ENCODE results near the gene ELK3.

Gene ELK3

DNA sequence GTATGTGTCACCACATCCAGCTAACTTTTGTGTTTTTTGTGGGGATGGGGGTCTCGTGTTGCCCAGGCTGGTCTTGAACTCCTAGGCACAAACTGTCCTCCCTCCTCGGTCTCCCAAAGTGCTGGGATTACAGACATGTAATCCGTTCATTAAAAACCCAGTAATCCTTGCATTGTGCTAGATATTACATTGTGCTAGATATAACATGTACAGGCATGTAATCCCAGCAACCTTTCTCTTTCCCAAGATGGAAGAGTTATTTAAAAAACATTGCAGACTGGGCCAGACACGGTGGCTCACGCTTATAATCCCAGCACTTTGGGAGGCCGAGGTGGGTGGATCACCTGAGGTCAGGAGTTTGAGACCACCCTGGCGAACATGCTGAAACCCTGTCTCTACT, 19.7 kb downstream of the ELK3 start:
- peaks cover 38% of the 10 kb centered on the region for H3K4me1 ChIP-seq (ENCODE audit: insufficient read depth, low read length)
- 81% methylated on average over 6 of the region's 7 CpGs for WGBS
- H3K9me3 ChIP-seq (ENCODE audit: insufficient read depth, low read depth, low read length): no peaks in the 10 kb centered on the region
- no peaks in the 10 kb centered on the region for H3K36me3 ChIP-seq (ENCODE audit: insufficient read depth, low read length)
- no peak overlapping the region for H3K27ac ChIP-seq (ENCODE audit: low read depth, low read length)
- no peak overlapping the region for H3K4me3 ChIP-seq (ENCODE audit: low read length)
- H3K9ac ChIP-seq (ENCODE audit: low read depth, low read length): no peak overlapping the region
- no peaks in the 10 kb centered on the region for H3K27me3 ChIP-seq (ENCODE audit: insufficient read depth, low read length)

DNA sequence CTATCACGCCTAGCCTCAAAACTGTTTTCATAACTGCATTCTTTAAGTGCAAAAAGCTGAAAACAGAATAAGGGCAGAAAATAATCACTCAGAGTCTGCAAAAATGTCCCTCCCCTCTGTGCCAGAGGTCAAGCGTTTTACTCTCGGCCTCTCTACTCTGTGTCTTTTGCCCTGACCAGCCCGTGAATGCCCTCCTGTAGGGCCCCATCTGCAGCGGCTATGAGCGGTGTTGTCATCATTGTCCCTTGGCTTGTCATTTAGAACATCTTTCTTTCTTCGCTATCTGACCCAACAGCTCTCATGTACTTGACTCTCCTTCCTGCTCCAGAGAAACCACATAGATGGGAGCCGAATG, 21.7 kb downstream of the ELK3 start:
- 94% methylated on average over 8 of the region's 8 CpGs for WGBS
- no peaks in the 10 kb centered on the region for H3K27me3 ChIP-seq (ENCODE audit: insufficient read depth, low read length)
- no peaks in the 10 kb centered on the region for H3K9me3 ChIP-seq (ENCODE audit: insufficient read depth, low read depth, low read length)
- no peak overlapping the region for H3K9ac ChIP-seq (ENCODE audit: low read depth, low read length)
- H3K4me1 ChIP-seq (ENCODE audit: insufficient read depth, low read length): peaks cover 40% of the 10 kb centered on the region
- H3K36me3 ChIP-seq (ENCODE audit: insufficient read depth, low read length): no peaks in the 10 kb centered on the region
- no peak overlapping the region for H3K27ac ChIP-seq (ENCODE audit: low read depth, low read length)
- no peak overlapping the region for H3K4me3 ChIP-seq (ENCODE audit: low read length)

DNA sequence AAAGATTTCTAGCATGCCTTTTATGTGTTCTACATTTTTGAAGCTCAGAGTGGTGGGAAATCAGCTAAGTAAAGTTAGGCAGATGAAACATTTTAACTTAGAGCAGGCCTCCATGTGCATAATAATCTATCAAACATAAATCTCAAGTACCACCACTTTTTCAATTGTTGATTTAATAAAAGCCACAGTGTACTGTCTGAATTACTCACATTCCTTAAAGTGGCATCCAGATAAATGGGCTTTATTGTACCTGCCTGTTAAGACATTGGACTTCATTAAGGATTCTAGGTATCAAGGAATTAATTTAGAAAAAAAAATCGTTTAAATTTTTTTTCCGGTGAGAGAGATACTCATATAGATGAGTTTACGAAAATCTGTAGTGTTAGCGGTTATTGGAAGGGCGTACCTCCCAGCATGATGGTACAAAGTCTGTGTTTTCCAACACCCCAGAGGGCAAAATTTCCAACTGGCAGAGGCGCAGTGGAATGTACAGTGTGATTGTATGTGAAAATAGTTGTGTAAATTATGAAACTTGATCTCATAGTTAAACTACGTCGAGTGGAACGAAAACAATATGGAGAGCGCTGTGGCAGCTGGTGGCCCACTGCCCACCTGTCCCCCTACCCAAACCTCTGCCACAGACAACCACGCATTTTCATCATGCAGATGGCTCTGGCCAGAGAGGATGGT, 25.0 kb downstream of the ELK3 start:
- peak overlapping the region; percentile 44; the same call in 1 of the 2 replicates for H3K27ac ChIP-seq (ENCODE audit: low read depth, low read length)
- peaks cover 30% of the 10 kb centered on the region for H3K4me1 ChIP-seq (ENCODE audit: insufficient read depth, low read length)
- WGBS: 95% methylated on average over 11 of the region's 11 CpGs
- H3K27me3 ChIP-seq (ENCODE audit: insufficient read depth, low read length): no peaks in the 10 kb centered on the region
- H3K4me3 ChIP-seq (ENCODE audit: low read length): no peak overlapping the region
- H3K9ac ChIP-seq (ENCODE audit: low read depth, low read length): peak overlapping the region; percentile 46; the same call in 1 of the 2 replicates
- no peaks in the 10 kb centered on the region for H3K9me3 ChIP-seq (ENCODE audit: insufficient read depth, low read depth, low read length)
- peaks cover 8% of the 10 kb centered on the region; the same call in 1 of the 2 replicates for H3K36me3 ChIP-seq (ENCODE audit: insufficient read depth, low read length)

DNA sequence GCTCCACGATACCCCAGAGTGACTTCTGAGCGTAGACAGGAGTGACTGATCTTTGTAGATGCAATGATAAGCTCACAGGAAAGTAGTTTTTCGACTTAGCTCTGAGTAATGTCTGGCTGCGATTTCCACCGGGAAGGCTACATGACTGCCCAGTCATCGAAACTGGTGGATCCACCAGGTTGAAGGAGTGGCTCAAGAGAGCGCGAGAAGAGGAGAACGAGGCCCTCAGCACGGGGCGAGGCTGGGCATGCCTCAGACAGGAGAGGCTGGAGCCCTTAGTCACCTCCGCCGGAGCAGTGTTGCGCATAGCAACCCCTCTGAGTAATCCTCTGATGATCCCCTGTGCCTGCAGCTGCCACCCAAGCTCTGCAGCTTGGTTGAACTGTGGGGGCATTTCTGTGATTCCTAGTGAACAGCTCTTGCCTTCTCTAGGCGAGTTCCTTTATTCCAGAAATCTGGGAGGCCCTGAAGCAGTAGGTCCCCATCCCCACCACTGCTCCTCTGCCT, 25.6 kb downstream of the ELK3 start:
- no peak overlapping the region for H3K4me3 ChIP-seq (ENCODE audit: low read length)
- H3K27me3 ChIP-seq (ENCODE audit: insufficient read depth, low read length): no peaks in the 10 kb centered on the region
- peak overlapping the region; percentile 46; the same call in 1 of the 2 replicates for H3K9ac ChIP-seq (ENCODE audit: low read depth, low read length)
- H3K27ac ChIP-seq (ENCODE audit: low read depth, low read length): peak overlapping the region; percentile 44; the same call in 1 of the 2 replicates
- WGBS: 80% methylated on average over 15 of the region's 15 CpGs
- peaks cover 10% of the 10 kb centered on the region; the same call in 1 of the 2 replicates for H3K36me3 ChIP-seq (ENCODE audit: insufficient read depth, low read length)
- H3K4me1 ChIP-seq (ENCODE audit: insufficient read depth, low read length): peaks cover 30% of the 10 kb centered on the region
- H3K9me3 ChIP-seq (ENCODE audit: insufficient read depth, low read depth, low read length): no peaks in the 10 kb centered on the region

DNA sequence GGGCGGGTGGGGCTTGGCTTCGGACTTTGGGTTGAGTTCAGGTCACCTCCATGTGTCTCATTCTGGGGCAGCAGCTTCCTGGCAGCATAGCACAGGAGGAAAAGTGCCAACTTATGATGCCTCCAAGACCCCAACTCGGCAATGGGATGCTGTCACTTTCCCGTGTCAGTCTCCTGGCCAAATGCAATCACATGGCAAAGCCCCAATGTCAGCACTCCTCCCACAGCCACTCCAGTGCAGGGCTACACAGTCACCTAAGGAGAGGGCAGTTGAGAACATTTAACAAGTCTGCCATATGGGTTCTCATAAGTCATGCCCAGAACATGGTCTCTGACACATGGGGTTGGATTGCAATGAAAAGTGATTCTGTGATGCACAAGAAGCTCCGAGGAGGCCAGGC, 26.7 kb downstream of the ELK3 start:
- no peaks in the 10 kb centered on the region for H3K27me3 ChIP-seq (ENCODE audit: insufficient read depth, low read length)
- 86% methylated on average over 5 of the region's 5 CpGs for WGBS
- H3K4me3 ChIP-seq (ENCODE audit: low read length): no peak overlapping the region
- peaks cover 25% of the 10 kb centered on the region for H3K4me1 ChIP-seq (ENCODE audit: insufficient read depth, low read length)
- no peaks in the 10 kb centered on the region for H3K9me3 ChIP-seq (ENCODE audit: insufficient read depth, low read depth, low read length)
- no peak overlapping the region for H3K9ac ChIP-seq (ENCODE audit: low read depth, low read length)
- H3K27ac ChIP-seq (ENCODE audit: low read depth, low read length): no peak overlapping the region
- peaks cover 16% of the 10 kb centered on the region; the same call in 1 of the 2 replicates for H3K36me3 ChIP-seq (ENCODE audit: insufficient read depth, low read length)

DNA sequence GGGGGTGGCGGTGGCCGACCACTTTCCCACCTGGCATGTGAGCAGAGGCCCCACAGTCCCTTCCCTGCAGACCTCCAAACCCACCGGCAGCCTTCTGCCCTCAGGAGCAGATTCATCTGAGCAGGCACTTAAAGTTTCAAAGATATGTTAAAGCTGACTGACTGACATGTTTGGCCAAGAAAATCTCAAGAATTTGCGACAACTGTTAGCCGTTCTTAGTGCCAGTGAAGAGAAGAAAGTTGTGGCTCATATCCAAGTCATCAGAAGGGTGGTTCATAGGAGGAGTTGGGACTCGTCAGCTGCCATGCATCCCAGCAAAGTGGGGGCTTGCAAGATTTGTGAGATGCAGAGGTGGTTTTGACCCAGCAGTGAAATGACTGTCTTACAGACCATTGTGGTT, 27.2 kb downstream of the ELK3 start:
- Histone ChIP-seq H3K27ac (ENCODE audit: low read depth, low read length) (no peak overlapping the region), H3K4me1 (ENCODE audit: insufficient read depth, low read length) (peaks cover 20% of the 10 kb centered on the region), H3K4me3 (ENCODE audit: low read length) (no peak overlapping the region), H3K27me3 (ENCODE audit: insufficient read depth, low read length) (no peaks in the 10 kb centered on the region), H3K36me3 (ENCODE audit: insufficient read depth, low read length) (peaks cover 19% of the 10 kb centered on the region; the same call in 1 of the 2 replicates), H3K9ac (ENCODE audit: low read depth, low read length) (no peak overlapping the region), H3K9me3 (ENCODE audit: insufficient read depth, low read depth, low read length) (no peaks in the 10 kb centered on the region)
- WGBS: 87% methylated on average over 6 of the region's 6 CpGs

DNA sequence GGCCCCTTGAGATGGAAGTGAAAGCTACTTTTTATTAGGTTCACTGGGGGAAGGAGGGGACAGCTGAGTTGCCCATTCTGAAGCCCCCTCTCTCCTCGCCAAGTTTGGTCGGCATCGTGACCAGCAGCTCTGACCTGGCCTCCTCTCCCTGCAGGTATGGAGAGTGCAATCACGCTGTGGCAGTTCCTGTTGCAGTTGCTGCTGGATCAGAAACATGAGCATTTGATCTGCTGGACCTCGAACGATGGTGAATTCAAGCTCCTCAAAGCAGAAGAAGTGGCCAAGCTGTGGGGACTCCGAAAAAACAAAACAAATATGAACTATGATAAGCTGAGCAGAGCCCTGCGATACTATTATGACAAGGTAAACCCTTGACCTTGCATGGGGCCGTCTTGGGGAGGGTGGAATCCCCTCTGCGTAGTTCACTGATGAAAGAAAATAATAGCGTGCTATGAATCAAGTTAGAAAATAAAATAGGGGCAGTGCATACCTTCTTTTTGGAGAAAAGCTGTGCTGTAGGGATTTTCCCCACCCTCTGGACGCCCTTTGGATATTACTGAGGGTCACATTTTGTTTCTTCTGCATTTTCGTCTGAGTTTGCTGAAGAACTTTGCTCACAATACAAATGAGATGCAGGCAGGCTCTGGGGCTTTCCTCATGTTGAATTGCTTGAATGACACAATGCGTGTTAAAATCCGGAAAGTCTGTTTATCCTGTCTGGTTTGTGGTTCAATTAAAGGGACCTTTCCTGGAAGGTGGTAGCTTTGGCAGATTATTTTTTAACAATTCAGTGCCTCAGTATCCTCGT, 29.4 kb downstream of the ELK3 start:
- Histone ChIP-seq H3K36me3 (ENCODE audit: insufficient read depth, low read length) (peaks cover 20% of the 10 kb centered on the region; the same call in 1 of the 2 replicates), H3K4me1 (ENCODE audit: insufficient read depth, low read length) (peaks cover 13% of the 10 kb centered on the region), H3K4me3 (ENCODE audit: low read length) (no peak overlapping the region), H3K27ac (ENCODE audit: low read depth, low read length) (no peak overlapping the region), H3K27me3 (ENCODE audit: insufficient read depth, low read length) (no peaks in the 10 kb centered on the region), H3K9ac (ENCODE audit: low read depth, low read length) (no peak overlapping the region), H3K9me3 (ENCODE audit: insufficient read depth, low read depth, low read length) (no peaks in the 10 kb centered on the region)
- WGBS: 88% methylated on average over 16 of the region's 16 CpGs

DNA sequence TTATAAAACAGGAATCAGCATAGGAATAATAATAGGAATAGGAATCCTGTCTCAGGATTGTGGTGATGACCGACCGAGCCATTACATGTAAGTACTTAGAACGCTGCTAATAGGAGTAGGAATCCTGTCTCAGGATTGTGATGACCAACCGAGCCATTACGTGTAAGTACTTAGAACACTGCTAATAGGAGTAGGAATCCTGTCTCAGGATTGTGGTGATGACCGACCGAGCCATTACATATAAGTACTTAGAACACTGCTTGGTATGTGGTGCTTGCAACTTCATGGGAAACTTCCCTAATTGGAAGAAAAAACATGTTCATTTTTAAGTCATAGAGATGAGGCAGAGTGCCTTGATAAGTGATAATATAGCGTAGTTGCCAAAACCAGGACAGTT, 30.0 kb downstream of the ELK3 start:
- peaks cover 20% of the 10 kb centered on the region; the same call in 1 of the 2 replicates for H3K36me3 ChIP-seq (ENCODE audit: insufficient read depth, low read length)

DNA sequence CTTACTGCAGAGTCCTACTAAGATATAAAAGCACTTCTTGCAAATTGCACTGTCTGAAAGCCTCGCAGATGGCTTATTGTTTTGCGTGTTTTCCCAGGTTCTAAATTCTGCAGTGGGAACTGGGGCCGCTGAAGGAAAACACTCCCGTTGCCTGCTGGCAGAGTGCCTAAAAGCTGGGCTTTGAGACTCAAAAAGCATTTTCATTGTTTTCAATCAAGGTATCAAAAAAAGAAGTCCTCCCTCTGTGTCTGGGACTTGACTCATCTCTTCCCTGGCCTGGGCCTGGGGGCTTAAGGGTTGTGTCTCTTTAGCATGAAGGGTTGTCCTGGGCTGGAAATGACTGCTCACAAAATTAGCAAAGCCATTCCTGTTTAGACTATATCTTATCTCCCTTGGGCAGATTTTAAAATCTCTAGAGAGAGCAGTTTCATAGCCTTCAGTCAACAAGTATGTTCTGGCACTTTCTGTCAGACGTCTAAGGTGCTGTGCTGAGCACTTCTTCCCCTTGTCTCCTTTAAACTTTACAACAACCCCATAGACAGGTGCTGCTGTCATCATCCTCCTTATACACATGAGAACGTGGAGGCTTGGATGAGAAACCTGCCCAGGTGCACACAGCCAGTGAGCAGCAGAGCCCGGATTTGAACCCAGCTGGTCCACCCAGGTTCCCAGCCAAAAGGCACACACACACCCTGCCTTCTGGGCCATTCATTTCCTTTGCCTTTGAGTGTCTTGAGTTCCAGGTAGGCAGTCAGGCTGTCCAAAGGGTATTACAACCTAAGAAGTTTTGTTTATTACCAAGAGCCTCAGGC, 31.1 kb downstream of the ELK3 start:
- H3K27ac ChIP-seq (ENCODE audit: low read depth, low read length): no peak overlapping the region
- H3K27me3 ChIP-seq (ENCODE audit: insufficient read depth, low read length): no peaks in the 10 kb centered on the region
- 91% methylated on average over 7 of the region's 7 CpGs for WGBS

More for the DNA sequence above, 30.0 kb downstream of the ELK3 start:
- Histone ChIP-seq H3K4me3 (ENCODE audit: low read length) (no peak overlapping the region), H3K27me3 (ENCODE audit: insufficient read depth, low read length) (no peaks in the 10 kb centered on the region), H3K9ac (ENCODE audit: low read depth, low read length) (no peak overlapping the region), H3K9me3 (ENCODE audit: insufficient read depth, low read depth, low read length) (no peaks in the 10 kb centered on the region), H3K27ac (ENCODE audit: low read depth, low read length) (no peak overlapping the region), H3K4me1 (ENCODE audit: insufficient read depth, low read length) (peaks cover 12% of the 10 kb centered on the region)
- 90% methylated on average over 8 of the region's 8 CpGs for WGBS

DNA sequence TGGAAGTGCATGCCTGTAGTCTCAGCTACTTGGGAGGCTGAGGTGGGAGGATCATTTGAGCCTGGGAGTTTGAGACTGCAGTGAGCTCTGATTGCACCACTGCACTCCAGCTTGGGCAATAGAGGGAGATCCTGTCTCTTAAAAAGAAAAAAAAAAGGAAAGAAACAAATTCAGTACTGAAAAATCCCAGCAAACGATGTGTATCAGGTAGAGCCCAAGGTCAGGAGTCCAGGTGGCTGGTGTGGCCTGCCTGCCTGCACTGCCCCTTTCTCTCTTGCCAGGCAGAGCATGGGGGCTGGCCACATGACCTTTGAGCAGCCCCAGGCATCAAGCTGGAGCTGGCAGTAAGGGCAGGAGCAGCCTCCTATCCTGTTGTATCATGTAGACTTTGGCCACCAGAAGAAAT, 31.8 kb downstream of the ELK3 start:
- 0 out of 2 replicates have a peak, but pooled peaks cover 2% of the 10 kb centered on the region for H3K4me1 ChIP-seq (ENCODE audit: insufficient read depth, low read length)
- H3K27ac ChIP-seq (ENCODE audit: low read depth, low read length): no peak overlapping the region
- peaks cover 20% of the 10 kb centered on the region; the same call in 1 of the 2 replicates for H3K36me3 ChIP-seq (ENCODE audit: insufficient read depth, low read length)
- no peaks in the 10 kb centered on the region for H3K9me3 ChIP-seq (ENCODE audit: insufficient read depth, low read depth, low read length)
- WGBS: 98% methylated on average over 1 of the region's 1 CpG
- no peak overlapping the region for H3K9ac ChIP-seq (ENCODE audit: low read depth, low read length)
- no peak overlapping the region for H3K4me3 ChIP-seq (ENCODE audit: low read length)
- no peaks in the 10 kb centered on the region for H3K27me3 ChIP-seq (ENCODE audit: insufficient read depth, low read length)

More for the DNA sequence above, 31.1 kb downstream of the ELK3 start:
- Histone ChIP-seq H3K9me3 (ENCODE audit: insufficient read depth, low read depth, low read length) (no peaks in the 10 kb centered on the region), H3K9ac (ENCODE audit: low read depth, low read length) (no peak overlapping the region), H3K36me3 (ENCODE audit: insufficient read depth, low read length) (peaks cover 20% of the 10 kb centered on the region; the same call in 1 of the 2 replicates), H3K4me1 (ENCODE audit: insufficient read depth, low read length) (0 out of 2 replicates have a peak, but pooled peaks cover 3% of the 10 kb centered on the region), H3K4me3 (ENCODE audit: low read length) (no peak overlapping the region)
